Hematopoietic multipotent progenitor cell treated with erythropoietin and hydrocortisone succinate and interleukin-3 and kit ligand, for 8 days (in vitro differentiated cells): Measurements from ENCODE around the gene SETSIP.
"Not testable (repeated sequence)": the region's sequence is repeated elsewhere in the genome, so short reads cannot be mapped to it uniquely, and the experiment has no call there.

Source experiments
- DNase-seq: peaks from one replicate; pipeline ENCODE4 v3.0.0-alpha.2; 2015

SETSIP gene, protein sequence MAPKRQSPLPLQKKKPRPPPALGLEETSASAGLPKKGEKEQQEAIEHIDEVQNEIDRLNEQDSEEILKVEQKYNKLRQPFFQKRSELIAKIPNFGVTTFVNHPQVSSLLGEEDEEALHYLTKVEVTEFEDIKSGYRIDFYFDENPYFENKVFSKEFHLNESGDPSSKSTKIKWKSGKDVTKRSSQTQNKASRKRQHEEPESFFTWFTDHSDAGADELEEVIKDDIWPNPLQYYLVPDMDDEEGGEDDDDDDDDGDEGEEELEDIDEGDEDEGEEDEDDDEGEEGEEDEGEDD

GRCh38 chr1:92075311-92075710 lies at the start of gene SETSIP:
Gene SETSIP, minus strand, starts transcription at chr1:92075411. Its CDS starts 0 bp downstream, at chr1:92075411.
- no peak for DNase-seq

GRCh38 chr1:92123868-92124267 lies 48.7 kb upstream of the SETSIP start:
- DNase-seq = peak; percentile 73

GRCh38 chr1:92118826-92119225 lies 43.6 kb upstream of the SETSIP start:
- DNase-seq = peak; percentile 16

DNA sequence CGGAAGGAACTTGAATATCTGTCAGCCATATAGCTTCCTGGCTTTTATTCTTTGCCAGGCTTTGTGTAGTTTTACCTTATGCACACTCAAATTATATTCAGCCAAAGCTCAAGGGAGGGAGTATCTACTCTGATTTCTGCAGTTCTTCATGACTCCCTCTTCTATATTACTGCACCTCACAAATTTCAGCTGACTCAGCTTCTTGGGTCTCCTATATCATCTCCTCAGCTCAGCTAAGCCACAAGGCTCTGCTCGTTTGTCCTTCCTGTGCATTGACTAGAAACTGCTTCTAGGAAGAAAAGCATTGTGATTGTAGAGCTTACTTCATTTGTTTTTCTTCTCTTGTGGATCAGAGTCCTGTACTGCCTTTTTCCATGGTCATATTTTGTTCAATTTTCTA lies 42.3 kb upstream of the SETSIP start:
- DNase-seq = no peak

GRCh38 chr1:92108631-92109030 lies 33.4 kb upstream of the SETSIP start:
- DNase-seq = no peak

- DNase-seq = no peak
These were observed 30.4 kb upstream of the SETSIP start for GRCh38 chr1:92105546-92106081.

- DNase-seq = no peak
These were observed 21.1 kb upstream of the SETSIP start for GRCh38 chr1:92096317-92096716.

- DNase-seq = no peak
These were observed 20.7 kb upstream of the SETSIP start for GRCh38 chr1:92095874-92096273.

GRCh38 chr1:92094595-92094994 lies 19.4 kb upstream of the SETSIP start:
- no peak for DNase-seq

DNA sequence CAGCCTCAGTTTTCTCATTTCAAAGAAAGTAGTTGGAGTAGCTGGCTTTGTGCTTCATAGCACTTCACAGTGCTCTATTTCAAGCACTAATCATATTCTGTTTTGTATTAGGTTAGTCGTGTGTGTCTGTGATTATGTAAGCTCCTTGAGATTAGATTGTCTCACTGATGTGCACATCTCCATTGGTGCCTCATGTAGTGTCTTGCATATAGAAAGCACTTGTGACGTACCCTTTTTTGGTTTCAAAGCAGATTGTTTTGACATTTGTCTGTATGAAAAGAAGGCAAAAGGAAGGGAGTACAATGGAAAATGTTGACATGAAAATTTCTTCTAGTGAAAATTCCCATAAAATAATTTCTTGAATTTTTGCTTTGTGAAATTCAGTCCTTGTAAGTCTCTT lies 18.9 kb upstream of the SETSIP start:
- DNase-seq = no peak

DNA sequence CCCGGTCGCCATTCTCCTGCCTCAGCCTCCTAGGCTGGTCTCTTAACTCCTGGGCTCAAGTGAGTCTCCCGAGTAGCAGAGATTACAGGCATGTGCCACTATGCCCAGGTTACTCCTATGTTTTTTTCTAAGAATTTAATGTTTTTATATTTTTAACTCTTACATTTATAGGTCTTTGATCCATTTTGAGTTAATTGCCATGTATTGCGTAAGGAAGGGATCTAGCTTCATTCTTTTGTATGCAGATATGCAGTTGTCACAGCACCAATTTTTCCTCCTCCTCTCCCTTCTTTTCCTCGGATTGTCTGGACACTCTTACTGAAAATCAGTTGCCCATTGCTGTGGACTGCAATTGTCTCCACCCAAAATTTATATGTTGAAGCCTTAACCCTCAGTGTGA lies 16.4 kb upstream of the SETSIP start:
- no peak for DNase-seq

- DNase-seq = no peak
These were observed 12.3 kb upstream of the SETSIP start for GRCh38 chr1:92087542-92087941.

DNA sequence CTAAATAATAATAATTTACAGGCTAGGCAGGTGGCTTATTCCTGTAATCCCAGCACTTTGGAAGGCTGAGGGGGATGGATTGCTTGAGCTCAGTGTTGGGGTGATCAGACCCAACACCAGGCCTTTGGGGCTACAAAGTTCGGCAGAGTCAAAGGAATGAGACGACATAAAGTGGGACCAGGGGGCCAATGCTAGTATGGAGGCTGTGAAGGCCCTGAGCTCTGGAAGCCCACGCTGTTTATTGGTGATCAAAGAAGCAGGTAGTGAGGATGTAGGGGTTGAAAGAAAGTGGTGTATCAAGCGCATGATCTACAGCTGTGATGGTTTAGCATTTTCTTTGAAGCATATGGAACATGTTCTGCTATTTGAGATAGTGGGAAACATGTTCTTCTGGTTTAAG lies 10.5 kb upstream of the SETSIP start:
- no peak for DNase-seq

DNA sequence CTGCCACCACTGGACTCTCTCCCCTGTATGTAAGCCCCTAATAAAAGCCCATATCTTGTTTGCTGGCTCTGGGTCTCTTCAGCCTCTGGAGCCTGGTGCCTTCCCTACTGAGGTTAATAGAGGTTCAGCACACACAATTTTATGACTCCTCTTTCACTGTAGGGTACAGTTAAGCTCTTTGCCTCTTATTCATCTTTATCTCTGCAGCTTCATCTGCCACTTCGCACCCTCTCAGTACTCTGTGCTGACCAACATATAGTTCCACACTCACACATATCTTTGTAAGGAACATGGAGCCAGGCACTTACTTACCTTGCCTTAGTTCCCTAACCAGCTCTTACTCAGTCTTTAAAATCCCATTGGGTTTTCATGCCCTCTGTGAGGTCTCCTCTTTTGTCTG lies 9.4 kb upstream of the SETSIP start:
- no peak for DNase-seq

GRCh38 chr1:92081031-92081430 lies 5.8 kb upstream of the SETSIP start:
- peak; percentile 4 for DNase-seq

DNA sequence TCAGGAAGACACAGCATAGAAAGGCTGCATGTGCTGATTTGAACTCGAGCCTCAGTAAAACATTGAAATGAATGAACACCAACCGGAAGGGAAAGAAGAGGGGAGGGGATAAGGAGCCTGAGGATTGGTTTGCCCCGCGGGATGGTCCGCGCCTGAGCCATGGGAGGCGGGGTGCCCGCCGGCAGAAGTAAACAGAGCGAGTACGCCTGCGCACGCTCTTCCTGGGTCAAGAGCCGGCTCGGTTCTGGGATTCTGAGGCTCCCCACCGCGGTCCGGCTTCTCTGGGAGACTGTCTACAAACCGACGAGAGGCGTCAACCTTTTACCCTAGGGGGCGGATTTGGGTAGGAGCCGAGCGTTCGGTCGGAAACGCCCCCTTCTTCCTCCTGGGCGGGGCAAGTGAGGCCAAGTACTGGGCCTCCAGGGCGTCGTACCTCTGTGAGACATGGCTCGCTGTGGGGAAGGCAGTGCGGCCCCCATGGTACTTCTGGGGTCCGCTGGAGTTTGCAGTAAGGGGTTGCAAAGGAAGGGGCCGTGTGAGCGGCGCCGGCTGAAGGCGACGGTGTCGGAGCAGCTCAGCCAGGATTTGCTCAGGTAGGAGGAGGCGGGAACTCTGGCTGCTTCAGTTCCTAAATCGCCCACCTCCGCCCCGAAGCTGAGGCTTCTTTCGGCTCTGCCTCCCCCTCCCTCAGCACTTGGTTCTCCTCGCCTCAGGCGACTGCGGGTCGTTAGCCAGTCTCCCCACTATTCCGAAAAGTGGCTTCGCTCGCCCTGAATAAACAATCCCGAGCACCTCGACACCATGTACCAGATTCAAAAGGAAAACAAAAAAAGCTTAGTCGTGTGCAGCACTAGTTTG lies 5.1 kb upstream of the SETSIP start, which contains the start of gene BTBD8:
Gene BTBD8, plus strand, starts transcription at position 218 of the 858 bp plus-strand sequence. Its CDS starts 227 bp downstream, at position 445.
- DNase-seq = peak; percentile 89

DNA sequence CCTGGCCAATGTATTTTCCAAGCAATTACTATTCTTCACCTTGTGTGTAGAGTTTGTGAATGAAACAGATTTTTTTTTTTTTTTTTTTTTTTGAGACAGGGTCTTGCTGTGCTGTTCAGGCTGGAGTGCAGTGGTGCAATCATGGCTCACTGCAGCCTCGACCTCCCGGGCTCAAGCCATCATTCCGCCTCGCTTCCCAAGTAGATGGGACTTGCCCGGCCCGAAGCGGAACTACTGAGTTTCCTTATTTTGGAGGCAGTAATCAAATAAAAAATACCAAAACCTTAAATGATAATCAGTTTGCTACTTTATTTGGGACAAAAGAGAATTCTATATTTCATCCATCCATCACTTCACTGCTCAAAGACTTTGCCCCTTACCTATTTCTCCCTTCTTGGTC lies 4.2 kb upstream of the SETSIP start:
- no peak for DNase-seq

GRCh38 chr1:92078077-92078476 lies 2.9 kb upstream of the SETSIP start:
- not testable (repeated sequence) for DNase-seq

- DNase-seq = no peak
These were observed 1.2 kb upstream of the SETSIP start for GRCh38 chr1:92076363-92076762.

DNA sequence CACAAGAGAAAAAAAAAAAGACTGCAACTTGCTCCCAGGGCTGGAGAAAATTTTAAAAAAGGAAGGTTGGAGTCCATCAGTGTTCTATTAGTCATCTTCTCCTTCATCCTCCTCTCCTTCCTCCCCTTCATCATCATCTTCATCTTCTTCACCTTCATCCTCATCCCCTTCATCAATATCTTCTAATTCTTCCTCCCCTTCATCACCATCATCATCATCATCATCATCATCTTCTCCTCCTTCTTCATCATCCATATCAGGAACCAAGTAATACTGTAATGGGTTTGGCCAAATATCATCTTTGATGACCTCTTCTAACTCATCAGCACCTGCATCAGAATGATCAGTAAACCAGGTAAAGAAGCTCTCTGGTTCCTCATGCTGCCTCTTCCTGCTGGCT lies 765 bp downstream of the SETSIP start:
- not testable (repeated sequence) for DNase-seq

DNA sequence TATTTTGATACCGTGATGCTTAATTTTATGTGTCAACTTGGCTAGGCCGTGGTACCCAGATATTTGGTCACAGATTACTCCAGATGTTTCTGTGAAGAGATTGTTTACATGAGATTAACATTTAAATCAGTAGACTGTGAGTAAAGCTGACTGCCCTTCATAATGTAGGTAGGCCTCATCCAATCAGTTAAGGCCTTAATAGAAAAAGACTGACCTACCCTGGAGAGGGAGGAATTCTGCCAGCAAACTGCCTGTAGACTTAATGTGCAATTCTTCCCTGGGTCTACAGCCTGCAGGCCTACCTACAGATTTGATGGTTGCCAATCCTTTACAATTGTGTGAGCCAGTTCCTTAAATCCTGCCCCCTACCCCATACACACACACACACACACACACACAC lies 4.3 kb downstream of the SETSIP start:
- DNase-seq = no peak

DNA sequence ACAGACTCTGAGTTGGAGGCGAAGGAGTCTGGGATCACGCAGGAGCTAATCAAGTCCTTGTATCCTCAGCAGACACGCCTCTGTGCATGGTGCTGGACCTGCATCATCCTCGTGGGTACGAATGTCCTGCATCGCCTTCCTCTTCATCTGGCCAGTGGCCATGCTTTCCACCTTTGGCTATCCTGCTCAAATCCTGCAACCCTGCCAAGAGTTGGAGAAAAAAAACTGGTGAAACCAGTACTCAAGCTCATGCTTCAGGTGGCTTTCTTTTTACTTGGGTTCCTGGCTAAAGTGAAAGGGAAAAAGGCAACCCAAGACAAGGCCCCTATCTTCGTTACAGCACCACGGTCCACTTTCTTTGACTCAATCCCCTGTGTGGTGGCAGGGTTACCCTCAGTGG lies 8.9 kb downstream of the SETSIP start:
- DNase-seq = no peak

GRCh38 chr1:92065042-92065441 lies 10.2 kb downstream of the SETSIP start:
- peak; percentile 6 for DNase-seq

GRCh38 chr1:92051948-92052347 lies 23.3 kb downstream of the SETSIP start:
- no peak for DNase-seq
